GM23338 (cell line): ENCODE data around the gene NCAPH2. TPM values are rescaled to one million over a fixed set of nuclear protein-coding genes. Genes with fewer than 3 reads are reported as not detected.

Source experiments
- ATAC-seq: fragments of 200-7000 bp; cut with Tn5 transposase; 3 replicates; pipeline ENCODE4 v1.9.1; 2020
- DNase-seq: peaks from one replicate; pipeline ENCODE4 v3.0.0-alpha.2; 2015; ENCODE audit warnings: low spot score
- H2AFZ ChIP-seq: fragments of 200-600 bp; sonication (generic); 2 replicates; pipeline ENCODE4 v1.8.0; 2016; ENCODE audit warnings: antibody characterized with exemption, mild to moderate bottlenecking, moderate library complexity
- H3F3A ChIP-seq: fragments of 200-600 bp; sonication (generic); replicated peaks from 2 replicates; pipeline ENCODE4 v1.8.0; 2017; ENCODE audit warnings: antibody characterized with exemption, mixed run types, low read depth
- H3K27ac ChIP-seq: fragments of 200-600 bp; sonication (generic); 2 replicates; pipeline ENCODE4 v1.6.1; 2016; ENCODE audit warnings: low read depth
- H3K27me3 ChIP-seq: fragments of 200-600 bp; sonication (generic); 2 replicates; pipeline ENCODE4 v1.8.0; 2016; ENCODE audit warnings: mild to moderate bottlenecking, mixed run types, moderate library complexity; ENCODE audit not compliant: insufficient read depth
- H3K36me3 ChIP-seq: fragments of 200-600 bp; sonication (generic); 2 replicates; pipeline ENCODE4 v1.8.0; 2016; ENCODE audit warnings: mild to moderate bottlenecking; ENCODE audit not compliant: insufficient read depth
- H3K4me1 ChIP-seq: fragments of 200-600 bp; sonication (generic); 2 replicates; pipeline ENCODE4 v1.8.0; 2016; ENCODE audit warnings: mild to moderate bottlenecking, moderate library complexity; ENCODE audit not compliant: insufficient read depth
- H3K4me2 ChIP-seq: fragments of 200-600 bp; sonication (generic); 2 replicates; pipeline ENCODE4 v1.7.1; 2017; ENCODE audit warnings: mixed run types
- H3K4me3 ChIP-seq: fragments of 200-600 bp; sonication (generic); 2 replicates; pipeline ENCODE4 v1.6.1; 2016; ENCODE audit warnings: mixed run types
- H3K79me2 ChIP-seq: fragments of 200-600 bp; sonication (generic); replicated peaks from 2 replicates; pipeline ENCODE4 v1.8.0; 2017; ENCODE audit warnings: mild to moderate bottlenecking; ENCODE audit not compliant: insufficient read depth
- H3K9me2 ChIP-seq: fragments of 200-600 bp; sonication (generic); 2 replicates; pipeline ENCODE4 v1.8.0; 2017; ENCODE audit not compliant: insufficient read depth
- H4K20me1 ChIP-seq: fragments of 200-600 bp; sonication (generic); replicated peaks from 2 replicates; pipeline ENCODE4 v1.8.0; 2017; ENCODE audit warnings: mild to moderate bottlenecking; ENCODE audit not compliant: insufficient read depth
- H3K27ac Mint-ChIP-seq: 2 replicates; pipeline ENCODE4 v1.8.0; 2020; ENCODE audit warnings: inconsistent platforms, mild to moderate bottlenecking, moderate library complexity, mixed read lengths
- H3K27me3 Mint-ChIP-seq: 3 replicates; pipeline ENCODE4 v1.8.0; 2022; ENCODE audit warnings: low read depth, mild to moderate bottlenecking, moderate library complexity, mixed read lengths, inconsistent platforms; ENCODE audit not compliant: insufficient read depth, poor library complexity
- H3K36me3 Mint-ChIP-seq: 3 replicates; pipeline ENCODE4 v1.8.0; 2021; ENCODE audit warnings: low read depth, mild to moderate bottlenecking, inconsistent platforms, moderate library complexity, mixed read lengths
- H3K4me1 Mint-ChIP-seq: 3 replicates; pipeline ENCODE4 v1.8.0; 2020; ENCODE audit warnings: mild to moderate bottlenecking, inconsistent platforms, mixed read lengths
- H3K4me3 Mint-ChIP-seq: 3 replicates; pipeline ENCODE4 v1.8.0; 2021; ENCODE audit warnings: moderate library complexity, mild to moderate bottlenecking, inconsistent platforms, mixed read lengths
- H3K9me3 Mint-ChIP-seq: 3 replicates; pipeline ENCODE4 v1.8.0; 2020; ENCODE audit warnings: moderate library complexity, mild to moderate bottlenecking, inconsistent platforms, mixed read lengths
- CREB1 ChIP-seq: fragments of 250-450 bp; sonication (Bioruptor Pico); IDR thresholded peaks from 2 replicates; pipeline ENCODE4 v1.5.0; 2020; ENCODE audit warnings: low read depth, mild to moderate bottlenecking, moderate library complexity
- CTCF ChIP-seq, 2 experiments: fragments of 200-600 bp in 1 of 2; sonication (generic) in 1 of 2; conservative IDR thresholded peaks; 2 replicates each; pipeline versions ENCODE4 v1.5.1 to v1.6.1; 2016 to 2017; ENCODE audit warnings: antibody characterized with exemption in 2 of 2, low read depth in 2 of 2, mild to moderate bottlenecking in 2 of 2, moderate library complexity in 1 of 2
- EZH2 ChIP-seq: fragments of 200-600 bp; sonication (generic); IDR thresholded peaks from one replicate; pipeline ENCODE4 v1.8.0; 2017; ENCODE audit warnings: antibody characterized with exemption, mild to moderate bottlenecking, low read depth; ENCODE audit not compliant: unreplicated experiment
- EZH2phosphoT487 ChIP-seq: fragments of 200-600 bp; sonication (generic); IDR thresholded peaks from one replicate; pipeline ENCODE4 v1.8.1; 2018; ENCODE audit warnings: antibody characterized with exemption; ENCODE audit not compliant: unreplicated experiment
- NANOG ChIP-seq: IDR thresholded peaks from 2 replicates; pipeline ENCODE4 v1.6.1; 2016; ENCODE audit warnings: antibody characterized with exemption, borderline replicate concordance
- POLR2AphosphoS5 ChIP-seq: IDR thresholded peaks from 2 replicates; pipeline ENCODE4 v1.6.1; 2016; ENCODE audit warnings: antibody characterized with exemption, low read depth
- ZNF114 ChIP-seq: fragments of 250-450 bp; sonication (Bioruptor Pico); IDR thresholded peaks from 2 replicates; pipeline ENCODE4 v1.5.0; 2020; ENCODE audit warnings: mild to moderate bottlenecking, moderate library complexity
- ZNF331 ChIP-seq: fragments of 250-450 bp; sonication (Bioruptor Pico); IDR thresholded peaks from 2 replicates; pipeline ENCODE4 v1.5.0; 2020; ENCODE audit warnings: low read depth, mild to moderate bottlenecking, moderate library complexity
- ZNF462 ChIP-seq: fragments of 250-450 bp; sonication (Bioruptor Pico); IDR thresholded peaks from 2 replicates; pipeline ENCODE4 v1.5.0; 2020; ENCODE audit warnings: mild to moderate bottlenecking, moderate library complexity
- polyA plus RNA-seq: library from polyadenylated mRNA; unstranded; fragments of >200 nt; fragmentation: Nextera tagmentation; extraction: Ambion mirVana; gene quantifications from 2 replicates; pipeline ENCODE4 v1.2.1, GENCODE V29; 2016
- total RNA-seq: library from RNA; depleted of rRNA; stranded (reverse); fragments of >200 nt; shearing (Covaris generic); gene quantifications from 2 replicates; pipeline ENCODE4 v1.2.3, GENCODE V29; 2014
- TF ChIP-seq, protein P1 (sequence below): IDR thresholded peaks from 2 replicates; pipeline ENCODE4 v1.6.1; 2016; ENCODE audit warnings: antibody characterized with exemption

NCAPH2 gene
- total and polyA plus RNA-seq, 2 experiments from 2014 or later = 52.2 to 76.1 TPM

- Histone ChIP-seq H3K4me3 (no peak overlapping the region), H3F3A (no peaks in the 10 kb centered on the region), H3K9me2 (no peaks in the 10 kb centered on the region), H3K4me1 (no peaks in the 10 kb centered on the region), H2AFZ (no peak overlapping the region), H3K27ac (no peak overlapping the region), H3K79me2 (no peaks in the 10 kb centered on the region), H3K4me2 (no peak overlapping the region), H3K36me3 (no peaks in the 10 kb centered on the region), H3K27me3 (no peaks in the 10 kb centered on the region), H4K20me1 (no peaks in the 10 kb centered on the region)
- Mint-ChIP-seq H3K36me3 (no peaks in the 10 kb centered on the region; the same call in 2 of the 3 replicates), H3K4me1 (no peaks in the 10 kb centered on the region; the same call in 2 of the 3 replicates), H3K4me3 (no peak overlapping the region), H3K27me3 (peaks cover 17% of the 10 kb centered on the region), H3K27ac (no peak overlapping the region), H3K9me3 (no peaks in the 10 kb centered on the region)
- DNase-seq (no peak), ATAC-seq (no peak)
- TF ChIP-seq CREB1 = no peak
Measured at GRCh38 chr22:50490531-50491308, 17.3 kb upstream of the NCAPH2 start.

- no peaks in the 10 kb centered on the region for H3K9me3 Mint-ChIP-seq
- Histone ChIP-seq H4K20me1 (no peaks in the 10 kb centered on the region), H3K27me3 (no peaks in the 10 kb centered on the region), H3K4me1 (no peaks in the 10 kb centered on the region), H3K9me2 (no peaks in the 10 kb centered on the region), H3K36me3 (no peaks in the 10 kb centered on the region), H2AFZ (no peak overlapping the region), H3K27ac (no peak overlapping the region), H3K4me2 (no peak overlapping the region), H3K79me2 (no peaks in the 10 kb centered on the region), H3K4me3 (no peak overlapping the region), H3F3A (peaks cover 5% of the 10 kb centered on the region; the same call in 1 of the 2 replicates)
- H3K36me3 Mint-ChIP-seq = no peaks in the 10 kb centered on the region; the same call in 2 of the 3 replicates
- no peak overlapping the region for H3K4me3 Mint-ChIP-seq
- H3K27ac Mint-ChIP-seq = no peak overlapping the region
- peaks cover 3% of the 10 kb centered on the region; the same call in 2 of the 3 replicates for H3K4me1 Mint-ChIP-seq
- H3K27me3 Mint-ChIP-seq = peaks cover 20% of the 10 kb centered on the region
- DNase-seq = no peak
- ATAC-seq = no peak
- no peak for TF ChIP-seq CTCF (conservative IDR thresholded peaks at IDR 0.05; ENCODE audit: low read depth in 2 of 2)
- TF ChIP-seq EZH2phosphoT487 = no peak
- TF ChIP-seq, protein P1, sequence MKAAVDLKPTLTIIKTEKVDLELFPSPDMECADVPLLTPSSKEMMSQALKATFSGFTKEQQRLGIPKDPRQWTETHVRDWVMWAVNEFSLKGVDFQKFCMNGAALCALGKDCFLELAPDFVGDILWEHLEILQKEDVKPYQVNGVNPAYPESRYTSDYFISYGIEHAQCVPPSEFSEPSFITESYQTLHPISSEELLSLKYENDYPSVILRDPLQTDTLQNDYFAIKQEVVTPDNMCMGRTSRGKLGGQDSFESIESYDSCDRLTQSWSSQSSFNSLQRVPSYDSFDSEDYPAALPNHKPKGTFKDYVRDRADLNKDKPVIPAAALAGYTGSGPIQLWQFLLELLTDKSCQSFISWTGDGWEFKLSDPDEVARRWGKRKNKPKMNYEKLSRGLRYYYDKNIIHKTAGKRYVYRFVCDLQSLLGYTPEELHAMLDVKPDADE = no peak
- TF ChIP-seq EZH2 = no peak
- no peak for TF ChIP-seq POLR2AphosphoS5
- TF ChIP-seq ZNF114 = no peak
- no peak for TF ChIP-seq ZNF462
- TF ChIP-seq ZNF331 (CRISPR knock-in tag) = no peak
- no peak for TF ChIP-seq NANOG
Measured at GRCh38 chr22:50497093-50497492, 10.9 kb upstream of the NCAPH2 start.
